PC-9 (cell line): ENCODE data around the gene FZD8.

Source experiments
- EZH2 ChIP-seq: fragments of 200-600 bp; sonication (generic); IDR thresholded peaks from 2 replicates; pipeline ENCODE4 v1.8.0; 2017; ENCODE audit warnings: antibody characterized with exemption, low read depth
- TF ChIP-seq, protein P1 (sequence below): fragments of 200-600 bp; sonication (generic); conservative IDR thresholded peaks from 2 replicates; pipeline ENCODE4 v1.6.1; 2017; ENCODE audit warnings: mixed run types, antibody characterized with exemption, mild to moderate bottlenecking, moderate library complexity

DNA sequence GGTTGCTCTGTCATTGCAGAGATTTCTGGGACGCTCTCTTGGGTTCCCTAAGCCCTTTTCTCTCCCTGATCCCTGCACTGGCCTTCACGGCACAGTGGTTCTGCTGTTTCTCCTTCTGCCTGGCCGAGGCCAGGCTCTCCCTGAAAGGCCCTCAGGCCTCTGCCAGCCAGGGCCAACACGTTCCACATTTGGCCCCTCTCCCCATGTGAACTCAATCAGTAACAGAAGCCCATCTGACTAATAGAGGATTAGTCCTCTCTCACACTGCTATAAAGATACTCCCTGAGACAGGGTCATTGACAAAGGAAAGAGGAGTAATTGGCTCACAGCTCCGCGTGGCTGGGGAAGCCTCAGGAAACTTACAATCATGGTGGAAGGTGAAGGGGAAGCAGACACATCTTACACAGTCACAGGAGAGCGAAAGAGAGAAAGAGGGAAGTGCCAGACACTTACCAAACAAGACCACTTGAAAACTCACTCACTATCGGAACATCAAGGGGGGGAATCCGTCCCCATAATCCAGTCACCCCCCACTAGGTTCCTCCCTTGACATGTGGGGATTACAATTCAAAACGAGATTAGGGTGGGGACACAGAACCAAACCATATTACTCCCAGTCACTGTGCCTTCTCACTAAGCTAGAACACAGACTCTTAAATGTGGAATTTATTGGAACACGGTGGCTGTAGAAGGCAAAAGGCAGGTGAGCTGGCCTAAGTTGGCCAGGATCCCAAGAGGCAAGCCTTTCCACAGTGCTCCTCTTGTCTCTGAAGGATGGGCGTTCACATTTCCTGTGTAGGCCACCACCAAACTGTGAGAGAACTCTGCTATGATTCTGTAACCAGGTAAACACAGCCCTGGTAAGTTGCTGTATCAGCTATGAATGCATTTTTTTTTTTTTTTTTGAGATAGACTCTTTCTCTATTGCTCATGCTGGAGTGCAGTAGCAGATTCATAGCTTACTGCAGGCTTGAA lies 8.8 kb downstream of the FZD8 start:
- TF ChIP-seq, protein P1, sequence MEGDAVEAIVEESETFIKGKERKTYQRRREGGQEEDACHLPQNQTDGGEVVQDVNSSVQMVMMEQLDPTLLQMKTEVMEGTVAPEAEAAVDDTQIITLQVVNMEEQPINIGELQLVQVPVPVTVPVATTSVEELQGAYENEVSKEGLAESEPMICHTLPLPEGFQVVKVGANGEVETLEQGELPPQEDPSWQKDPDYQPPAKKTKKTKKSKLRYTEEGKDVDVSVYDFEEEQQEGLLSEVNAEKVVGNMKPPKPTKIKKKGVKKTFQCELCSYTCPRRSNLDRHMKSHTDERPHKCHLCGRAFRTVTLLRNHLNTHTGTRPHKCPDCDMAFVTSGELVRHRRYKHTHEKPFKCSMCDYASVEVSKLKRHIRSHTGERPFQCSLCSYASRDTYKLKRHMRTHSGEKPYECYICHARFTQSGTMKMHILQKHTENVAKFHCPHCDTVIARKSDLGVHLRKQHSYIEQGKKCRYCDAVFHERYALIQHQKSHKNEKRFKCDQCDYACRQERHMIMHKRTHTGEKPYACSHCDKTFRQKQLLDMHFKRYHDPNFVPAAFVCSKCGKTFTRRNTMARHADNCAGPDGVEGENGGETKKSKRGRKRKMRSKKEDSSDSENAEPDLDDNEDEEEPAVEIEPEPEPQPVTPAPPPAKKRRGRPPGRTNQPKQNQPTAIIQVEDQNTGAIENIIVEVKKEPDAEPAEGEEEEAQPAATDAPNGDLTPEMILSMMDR = no peak
- no peak for TF ChIP-seq EZH2
